Cardiac fibroblast (primary cell): ENCODE results near the gene GPR183.
"Not testable (repeated sequence)": the region's sequence is repeated elsewhere in the genome, so short reads cannot be mapped to it uniquely, and the experiment has no call there.

Experiments
- DNase-seq, 2 donors: peaks; one replicate each; pipeline versions ENCODE4 v3.0.0 to v3.0.0-alpha.2; 2010; ENCODE audit warnings: low read depth in 2 of 2
- H3K4me3 ChIP-seq, 2 donors: replicated peaks in 1 of 2; 1 replicate in 1 of 2; 2 replicates in 1 of 2; pipeline ENCODE4 v1.5.1; 2011; ENCODE audit warnings: low read depth in 2 of 2, low read length in 2 of 2, mild to moderate bottlenecking in 2 of 2, moderate library complexity in 1 of 2
- TF ChIP-seq, protein P1 (sequence below): IDR thresholded peaks from one replicate; pipeline ENCODE4 v1.5.1; 2011; ENCODE audit warnings: low read depth, mild to moderate bottlenecking, low read length, inconsistent platforms

Gene GPR183

DNA sequence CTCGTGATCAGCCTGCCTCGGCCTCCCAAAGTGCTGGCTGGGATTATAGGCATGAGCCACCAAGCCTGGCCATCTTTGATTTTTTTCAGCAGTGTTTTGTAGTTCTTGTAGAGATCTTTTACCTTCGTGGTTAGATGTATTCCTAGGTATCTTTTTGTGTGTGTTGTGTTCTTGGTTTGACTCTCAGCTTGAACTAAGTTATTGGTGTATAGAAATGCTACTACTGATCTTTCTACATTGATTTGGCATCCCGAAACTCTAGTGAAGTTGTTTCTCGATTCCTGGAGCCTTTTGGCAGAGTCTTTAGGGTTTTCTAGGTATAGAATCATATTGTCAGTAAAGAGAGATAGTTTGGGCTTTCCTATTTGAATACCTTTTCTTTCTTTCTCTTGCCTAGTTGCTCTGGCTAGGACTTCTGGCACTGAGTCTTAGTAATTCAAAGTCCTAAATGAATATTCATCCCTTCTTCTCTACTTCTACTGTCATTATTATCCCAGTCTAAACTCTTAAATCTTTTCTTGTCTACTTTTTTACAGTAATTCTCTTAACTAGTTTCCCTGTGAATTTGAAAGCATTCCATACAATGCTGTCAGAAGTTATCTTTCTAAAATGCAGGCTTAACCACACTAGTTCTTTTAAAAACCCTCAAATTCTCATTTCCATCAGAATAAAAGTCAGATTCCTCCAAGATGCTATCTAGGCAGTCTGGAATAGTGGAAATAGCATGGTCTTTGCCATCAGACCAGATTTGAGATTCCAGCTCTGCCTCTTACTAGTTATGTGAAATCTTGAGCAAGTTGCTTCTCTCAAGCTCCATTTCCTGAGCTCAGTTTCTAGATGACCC lies 56.0 kb downstream of the GPR183 start:
- DNase-seq, result no peak
- no peak overlapping the region for H3K4me3 ChIP-seq
- TF ChIP-seq, protein P1, sequence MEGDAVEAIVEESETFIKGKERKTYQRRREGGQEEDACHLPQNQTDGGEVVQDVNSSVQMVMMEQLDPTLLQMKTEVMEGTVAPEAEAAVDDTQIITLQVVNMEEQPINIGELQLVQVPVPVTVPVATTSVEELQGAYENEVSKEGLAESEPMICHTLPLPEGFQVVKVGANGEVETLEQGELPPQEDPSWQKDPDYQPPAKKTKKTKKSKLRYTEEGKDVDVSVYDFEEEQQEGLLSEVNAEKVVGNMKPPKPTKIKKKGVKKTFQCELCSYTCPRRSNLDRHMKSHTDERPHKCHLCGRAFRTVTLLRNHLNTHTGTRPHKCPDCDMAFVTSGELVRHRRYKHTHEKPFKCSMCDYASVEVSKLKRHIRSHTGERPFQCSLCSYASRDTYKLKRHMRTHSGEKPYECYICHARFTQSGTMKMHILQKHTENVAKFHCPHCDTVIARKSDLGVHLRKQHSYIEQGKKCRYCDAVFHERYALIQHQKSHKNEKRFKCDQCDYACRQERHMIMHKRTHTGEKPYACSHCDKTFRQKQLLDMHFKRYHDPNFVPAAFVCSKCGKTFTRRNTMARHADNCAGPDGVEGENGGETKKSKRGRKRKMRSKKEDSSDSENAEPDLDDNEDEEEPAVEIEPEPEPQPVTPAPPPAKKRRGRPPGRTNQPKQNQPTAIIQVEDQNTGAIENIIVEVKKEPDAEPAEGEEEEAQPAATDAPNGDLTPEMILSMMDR, result no peak

DNA sequence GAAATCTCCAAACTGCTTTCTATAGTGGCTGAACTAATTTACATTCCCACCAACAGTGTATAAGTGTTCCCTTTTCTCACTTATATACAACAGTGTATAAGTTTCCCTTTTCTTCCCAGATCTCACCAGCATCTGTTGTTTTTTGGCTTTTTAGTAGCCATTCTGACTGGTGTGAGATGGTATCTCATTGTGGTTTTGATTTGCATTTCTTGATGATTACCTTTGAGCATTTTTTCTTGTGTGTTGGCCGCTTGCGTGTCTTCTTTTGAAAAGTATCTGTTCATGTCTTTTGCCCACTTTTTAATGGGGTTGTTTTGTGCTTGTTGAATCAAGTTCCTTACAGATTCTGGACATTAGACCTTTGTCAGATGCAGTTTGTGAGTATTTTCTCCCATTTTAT lies 57.6 kb downstream of the GPR183 start:
- not testable (repeated sequence) for H3K4me3 ChIP-seq, DNase-seq

DNA sequence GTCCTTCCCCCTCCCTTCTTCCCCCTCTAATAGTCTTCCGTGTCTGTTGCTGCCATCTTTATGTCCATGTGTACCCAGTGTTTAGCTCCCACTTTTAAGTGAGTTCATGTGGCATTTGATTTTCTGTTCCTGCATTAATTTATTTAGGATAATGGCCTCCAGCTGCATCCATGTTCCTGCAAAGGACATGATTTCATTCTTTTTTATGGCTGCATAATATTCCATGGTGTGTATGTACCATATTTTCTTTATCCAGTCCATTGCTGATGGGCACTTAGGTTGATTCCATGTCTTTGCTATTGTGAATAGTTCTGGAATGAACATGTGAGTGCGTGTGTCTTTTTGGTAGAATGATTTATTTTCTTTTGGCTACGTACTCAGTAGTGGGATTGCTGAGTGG lies 58.0 kb downstream of the GPR183 start:
- not testable (repeated sequence) for H3K4me3 ChIP-seq

DNA sequence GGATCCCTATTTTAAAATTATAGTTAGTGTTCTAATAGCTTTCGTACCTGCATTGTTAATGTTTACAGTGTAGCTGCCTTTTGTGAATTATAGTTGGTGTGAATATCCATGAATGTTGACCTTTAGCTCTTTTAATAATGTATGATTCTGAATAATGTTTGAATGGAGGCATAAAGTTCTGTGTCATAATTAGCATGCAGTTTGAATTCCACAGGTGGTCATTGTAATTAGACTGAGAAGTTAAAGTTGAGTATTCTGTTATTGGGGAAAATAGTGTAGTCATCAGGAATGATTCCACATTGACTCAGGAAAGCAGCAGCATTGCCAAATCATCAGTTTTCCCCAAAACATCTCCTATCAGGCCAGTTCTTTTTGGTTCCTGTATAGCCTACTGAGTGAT lies 61.1 kb downstream of the GPR183 start:
- H3K4me3 ChIP-seq, result no peak overlapping the region
- DNase-seq, result no peak
- TF ChIP-seq, protein P1, result no peak

More for the DNA sequence above, 58.0 kb downstream of the GPR183 start:
- DNase-seq, result not testable (repeated sequence)
